GM12878 (cell line): ENCODE data around the gene RABL3. TPM values are rescaled to one million over a fixed set of nuclear protein-coding genes. Genes with fewer than 3 reads are reported as not detected.

Source experiments
- BHLHE40 ChIP-seq, 2 experiments: fragments of 450-650 bp in 1 of 2; IDR thresholded peaks; 2 replicates each; pipeline ENCODE4 v1.6.1; 2011 to 2017; ENCODE audit warnings: low read depth in 2 of 2, borderline replicate concordance in 1 of 2, improper control_type of control experiment in 1 of 2, low read length in 1 of 2, mild to moderate bottlenecking in 1 of 2
- CBX3 ChIP-seq: fragments of 200-600 bp; sonication (generic); IDR thresholded peaks from 2 replicates; pipeline ENCODE4 v1.6.1; 2016; ENCODE audit warnings: low read depth, borderline replicate concordance
- FOS ChIP-seq: IDR thresholded peaks from 3 replicates; pipeline ENCODE4 v1.6.1; 2011; ENCODE audit warnings: borderline replicate concordance; ENCODE audit not compliant: insufficient read length; ENCODE audit errors: extremely low read depth
- FOXM1 ChIP-seq: IDR thresholded peaks from 2 replicates; pipeline ENCODE4 v1.6.1; 2012; ENCODE audit warnings: low read depth, mild to moderate bottlenecking, inconsistent platforms, low read length, moderate library complexity
- HCFC1 ChIP-seq: fragments of 150-350 bp; IDR thresholded peaks from 2 replicates; pipeline ENCODE4 v1.6.1; 2014; ENCODE audit warnings: low read length
- LARP7 ChIP-seq: fragments of 450-650 bp; IDR thresholded peaks from 2 replicates; pipeline ENCODE4 v1.6.1; 2017; ENCODE audit warnings: mild to moderate bottlenecking
- MEF2A ChIP-seq: IDR thresholded peaks from 2 replicates; pipeline ENCODE4 v1.6.1; 2011; ENCODE audit warnings: low read depth, mild to moderate bottlenecking, low read length, moderate library complexity; ENCODE audit not compliant: insufficient read depth
- NR2F1 ChIP-seq: fragments of 450-650 bp; conservative IDR thresholded peaks from 2 replicates; pipeline ENCODE4 v1.6.1; 2017; ENCODE audit warnings: mild to moderate bottlenecking
- PAX8 ChIP-seq: fragments of 450-650 bp; IDR thresholded peaks from 2 replicates; pipeline ENCODE4 v1.6.1; 2017; ENCODE audit warnings: mild to moderate bottlenecking, moderate library complexity
- POLR2A ChIP-seq: IDR thresholded peaks from 2 replicates; pipeline ENCODE4 v1.6.1; 2011; ENCODE audit warnings: low read depth, mild to moderate bottlenecking, low read length
- RUNX3 ChIP-seq: IDR thresholded peaks from 2 replicates; pipeline ENCODE4 v1.6.1; 2012; ENCODE audit warnings: low read length, inconsistent platforms
- SREBF2 ChIP-seq: IDR thresholded peaks from 2 replicates; pipeline ENCODE4 v1.6.1; 2012; ENCODE audit warnings: mild to moderate bottlenecking, low read length
- STAT3 ChIP-seq: IDR thresholded peaks from 2 replicates; pipeline ENCODE4 v1.6.1; 2011; ENCODE audit warnings: low read depth, low read length, improper control_type of control experiment
- TBL1XR1 ChIP-seq: IDR thresholded peaks from 2 replicates; pipeline ENCODE4 v1.6.1; 2012; ENCODE audit warnings: low read depth, low read length, improper control_type of control experiment
- TCF7 ChIP-seq: IDR thresholded peaks from 2 replicates; pipeline ENCODE4 v1.6.1; 2014; ENCODE audit warnings: antibody characterized with exemption, borderline replicate concordance
- ZNF207 ChIP-seq: fragments of 450-650 bp; IDR thresholded peaks from 2 replicates; pipeline ENCODE4 v1.6.1; 2014; ENCODE audit warnings: antibody characterized with exemption, mild to moderate bottlenecking, borderline replicate concordance
- ZNF217 ChIP-seq: fragments of 450-650 bp; IDR thresholded peaks from 2 replicates; pipeline ENCODE4 v1.6.1; 2017; ENCODE audit warnings: antibody characterized with exemption, mild to moderate bottlenecking
- ZNF274 ChIP-seq: IDR thresholded peaks from one replicate; pipeline ENCODE4 v1.8.0; 2011; ENCODE audit not compliant: insufficient read length, insufficient read depth
- ZSCAN29 ChIP-seq: fragments of 450-650 bp; IDR thresholded peaks from 2 replicates; pipeline ENCODE4 v1.6.1; 2017; ENCODE audit warnings: mild to moderate bottlenecking, moderate library complexity
- polyA plus RNA-seq, 11 experiments: library from polyadenylated mRNA; depleted of rRNA in 4 of 11; unstranded in 6 of 11; stranded (reverse) in 5 of 11; fragments of >200 nt; fragmentation: Nextera tagmentation in 4 of 11; fragmentation: Illumina TruSeq in 1 of 11; extraction: Ambion mirVana in 4 of 11; extraction: Trizol in 1 of 11; gene quantifications; 1 replicate in 1 of 11; 2 replicates in 10 of 11; pipeline versions ENCODE4 v1.2.1 to v1.2.3, GENCODE V29; 2011 to 2016; ENCODE audit warnings: inconsistent platforms in 2 of 11, missing spikeins in 2 of 11, low read depth in 1 of 11
- total RNA-seq, 4 experiments: library from RNA; depleted of rRNA in 3 of 4; stranded (reverse); fragments of >200 nt in 3 of 4; fragmentation: Illumina TruSeq in 1 of 4; extraction: Trizol in 1 of 4; gene quantifications; 2 replicates each; pipeline versions ENCODE4 v1.2.1 to v1.2.3, GENCODE V29; 2013 to 2021
- TF ChIP-seq, protein P1 (sequence below): IDR thresholded peaks from 2 replicates; pipeline ENCODE4 v1.6.1; 2011; ENCODE audit warnings: mild to moderate bottlenecking, low read depth, low read length, moderate library complexity; ENCODE audit not compliant: insufficient replicate concordance
- TF ChIP-seq, protein P2 (sequence below): IDR thresholded peaks from 2 replicates; pipeline ENCODE4 v1.6.1; 2011; ENCODE audit warnings: low read depth, mild to moderate bottlenecking, low read length, moderate library complexity, borderline replicate concordance; ENCODE audit errors: extremely low read depth
- TF ChIP-seq, protein P3 (sequence below): fragments of 450-650 bp; IDR thresholded peaks from 2 replicates; pipeline ENCODE4 v1.6.1; 2017; ENCODE audit warnings: mild to moderate bottlenecking, moderate library complexity
- TF ChIP-seq, protein P4 (sequence below): fragments of 450-650 bp; IDR thresholded peaks from 2 replicates; pipeline ENCODE4 v1.6.1; 2017; ENCODE audit warnings: mild to moderate bottlenecking, low read depth, inconsistent platforms; ENCODE audit not compliant: poor library complexity, severe bottlenecking

RABL3 gene
- total and polyA plus RNA-seq, 10 of the 15 experiments (the other 5 are each of a cell fraction or from before 2014, with no cell fraction given) = 10.5 to 38.0 (median 25.2) TPM

DNA sequence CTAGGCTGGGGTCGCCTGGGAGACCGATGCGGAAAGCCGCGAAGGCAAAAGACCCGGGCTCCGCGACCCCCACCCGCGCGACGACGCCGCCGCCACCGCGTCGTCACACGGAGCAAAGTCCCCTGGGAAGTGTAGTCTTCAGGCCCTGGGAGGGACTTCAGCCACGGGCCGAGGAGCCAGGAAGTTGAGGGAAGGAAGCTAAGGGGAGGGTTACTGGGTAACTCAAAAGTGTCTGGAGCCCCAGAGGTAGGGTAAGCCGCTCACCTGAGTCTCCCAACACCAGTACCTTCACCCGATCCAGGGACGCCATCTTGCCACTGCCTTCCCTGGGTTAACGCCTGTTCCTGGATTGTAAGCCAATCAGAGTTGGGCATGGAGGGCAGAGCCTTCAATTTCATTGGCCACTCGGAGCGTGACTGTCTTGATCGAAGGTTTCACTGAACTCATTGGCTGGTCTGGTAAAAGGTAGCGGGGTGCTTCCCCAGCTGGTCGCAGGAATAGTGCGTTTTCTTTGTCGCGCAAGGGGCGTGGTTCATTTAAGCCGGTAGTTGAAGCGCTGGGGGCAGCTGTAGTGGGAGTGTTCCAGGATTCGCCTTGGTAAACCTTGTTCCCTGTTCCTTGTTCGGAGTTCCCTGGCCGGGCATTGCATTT is at the start of gene RABL3, which contains the start of gene GTF2E1 (continued):
- TF ChIP-seq STAT3 = no peak
- TF ChIP-seq, protein P1, sequence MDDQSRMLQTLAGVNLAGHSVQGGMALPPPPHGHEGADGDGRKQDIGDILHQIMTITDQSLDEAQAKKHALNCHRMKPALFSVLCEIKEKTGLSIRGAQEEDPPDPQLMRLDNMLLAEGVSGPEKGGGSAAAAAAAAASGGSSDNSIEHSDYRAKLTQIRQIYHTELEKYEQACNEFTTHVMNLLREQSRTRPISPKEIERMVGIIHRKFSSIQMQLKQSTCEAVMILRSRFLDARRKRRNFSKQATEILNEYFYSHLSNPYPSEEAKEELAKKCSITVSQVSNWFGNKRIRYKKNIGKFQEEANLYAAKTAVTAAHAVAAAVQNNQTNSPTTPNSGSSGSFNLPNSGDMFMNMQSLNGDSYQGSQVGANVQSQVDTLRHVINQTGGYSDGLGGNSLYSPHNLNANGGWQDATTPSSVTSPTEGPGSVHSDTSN = peak; percentile 9
- no peak; the same call in 1 of the 2 replicates for TF ChIP-seq RUNX3
- no peak for TF ChIP-seq ZSCAN29
- TF ChIP-seq NR2F1 = no peak
- TF ChIP-seq FOXM1 = no peak
- no peak for TF ChIP-seq MEF2A
- no peak for TF ChIP-seq CBX3
- no peak for TF ChIP-seq ZNF217
- peak; percentile 91 for TF ChIP-seq POLR2A
- peak; percentile 47 for TF ChIP-seq FOS
- TF ChIP-seq SREBF2 = no peak
- no peak for TF ChIP-seq TCF7
- TF ChIP-seq ZNF274 = no peak
- no peak for TF ChIP-seq BHLHE40 (IDR thresholded peaks at IDR 0.05; ENCODE audit: borderline replicate concordance in 1 of 2, low read depth in 2 of 2, low read length in 1 of 2)
- TF ChIP-seq ZNF207 = no peak; the same call in 1 of the 2 replicates
- TF ChIP-seq, protein P2, sequence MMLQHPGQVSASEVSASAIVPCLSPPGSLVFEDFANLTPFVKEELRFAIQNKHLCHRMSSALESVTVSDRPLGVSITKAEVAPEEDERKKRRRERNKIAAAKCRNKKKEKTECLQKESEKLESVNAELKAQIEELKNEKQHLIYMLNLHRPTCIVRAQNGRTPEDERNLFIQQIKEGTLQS = peak; percentile 57; the same call in 1 of the 2 replicates
- TF ChIP-seq PAX8 = no peak
- TF ChIP-seq, protein P3, sequence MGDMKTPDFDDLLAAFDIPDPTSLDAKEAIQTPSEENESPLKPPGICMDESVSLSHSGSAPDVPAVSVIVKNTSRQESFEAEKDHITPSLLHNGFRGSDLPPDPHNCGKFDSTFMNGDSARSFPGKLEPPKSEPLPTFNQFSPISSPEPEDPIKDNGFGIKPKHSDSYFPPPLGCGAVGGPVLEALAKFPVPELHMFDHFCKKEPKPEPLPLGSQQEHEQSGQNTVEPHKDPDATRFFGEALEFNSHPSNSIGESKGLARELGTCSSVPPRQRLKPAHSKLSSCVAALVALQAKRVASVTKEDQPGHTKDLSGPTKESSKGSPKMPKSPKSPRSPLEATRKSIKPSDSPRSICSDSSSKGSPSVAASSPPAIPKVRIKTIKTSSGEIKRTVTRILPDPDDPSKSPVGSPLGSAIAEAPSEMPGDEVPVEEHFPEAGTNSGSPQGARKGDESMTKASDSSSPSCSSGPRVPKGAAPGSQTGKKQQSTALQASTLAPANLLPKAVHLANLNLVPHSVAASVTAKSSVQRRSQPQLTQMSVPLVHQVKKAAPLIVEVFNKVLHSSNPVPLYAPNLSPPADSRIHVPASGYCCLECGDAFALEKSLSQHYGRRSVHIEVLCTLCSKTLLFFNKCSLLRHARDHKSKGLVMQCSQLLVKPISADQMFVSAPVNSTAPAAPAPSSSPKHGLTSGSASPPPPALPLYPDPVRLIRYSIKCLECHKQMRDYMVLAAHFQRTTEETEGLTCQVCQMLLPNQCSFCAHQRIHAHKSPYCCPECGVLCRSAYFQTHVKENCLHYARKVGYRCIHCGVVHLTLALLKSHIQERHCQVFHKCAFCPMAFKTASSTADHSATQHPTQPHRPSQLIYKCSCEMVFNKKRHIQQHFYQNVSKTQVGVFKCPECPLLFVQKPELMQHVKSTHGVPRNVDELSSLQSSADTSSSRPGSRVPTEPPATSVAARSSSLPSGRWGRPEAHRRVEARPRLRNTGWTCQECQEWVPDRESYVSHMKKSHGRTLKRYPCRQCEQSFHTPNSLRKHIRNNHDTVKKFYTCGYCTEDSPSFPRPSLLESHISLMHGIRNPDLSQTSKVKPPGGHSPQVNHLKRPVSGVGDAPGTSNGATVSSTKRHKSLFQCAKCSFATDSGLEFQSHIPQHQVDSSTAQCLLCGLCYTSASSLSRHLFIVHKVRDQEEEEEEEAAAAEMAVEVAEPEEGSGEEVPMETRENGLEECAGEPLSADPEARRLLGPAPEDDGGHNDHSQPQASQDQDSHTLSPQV = no peak
- peak; percentile 26; the same call in 1 of the 2 replicates for TF ChIP-seq LARP7
- TF ChIP-seq TBL1XR1 = no peak
- TF ChIP-seq, protein P4, sequence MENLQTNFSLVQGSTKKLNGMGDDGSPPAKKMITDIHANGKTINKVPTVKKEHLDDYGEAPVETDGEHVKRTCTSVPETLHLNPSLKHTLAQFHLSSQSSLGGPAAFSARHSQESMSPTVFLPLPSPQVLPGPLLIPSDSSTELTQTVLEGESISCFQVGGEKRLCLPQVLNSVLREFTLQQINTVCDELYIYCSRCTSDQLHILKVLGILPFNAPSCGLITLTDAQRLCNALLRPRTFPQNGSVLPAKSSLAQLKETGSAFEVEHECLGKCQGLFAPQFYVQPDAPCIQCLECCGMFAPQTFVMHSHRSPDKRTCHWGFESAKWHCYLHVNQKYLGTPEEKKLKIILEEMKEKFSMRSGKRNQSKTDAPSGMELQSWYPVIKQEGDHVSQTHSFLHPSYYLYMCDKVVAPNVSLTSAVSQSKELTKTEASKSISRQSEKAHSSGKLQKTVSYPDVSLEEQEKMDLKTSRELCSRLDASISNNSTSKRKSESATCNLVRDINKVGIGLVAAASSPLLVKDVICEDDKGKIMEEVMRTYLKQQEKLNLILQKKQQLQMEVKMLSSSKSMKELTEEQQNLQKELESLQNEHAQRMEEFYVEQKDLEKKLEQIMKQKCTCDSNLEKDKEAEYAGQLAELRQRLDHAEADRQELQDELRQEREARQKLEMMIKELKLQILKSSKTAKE = no peak
- TF ChIP-seq HCFC1 = peak; percentile 85
